ENCODE measurements around the gene LRBA.

DNA sequence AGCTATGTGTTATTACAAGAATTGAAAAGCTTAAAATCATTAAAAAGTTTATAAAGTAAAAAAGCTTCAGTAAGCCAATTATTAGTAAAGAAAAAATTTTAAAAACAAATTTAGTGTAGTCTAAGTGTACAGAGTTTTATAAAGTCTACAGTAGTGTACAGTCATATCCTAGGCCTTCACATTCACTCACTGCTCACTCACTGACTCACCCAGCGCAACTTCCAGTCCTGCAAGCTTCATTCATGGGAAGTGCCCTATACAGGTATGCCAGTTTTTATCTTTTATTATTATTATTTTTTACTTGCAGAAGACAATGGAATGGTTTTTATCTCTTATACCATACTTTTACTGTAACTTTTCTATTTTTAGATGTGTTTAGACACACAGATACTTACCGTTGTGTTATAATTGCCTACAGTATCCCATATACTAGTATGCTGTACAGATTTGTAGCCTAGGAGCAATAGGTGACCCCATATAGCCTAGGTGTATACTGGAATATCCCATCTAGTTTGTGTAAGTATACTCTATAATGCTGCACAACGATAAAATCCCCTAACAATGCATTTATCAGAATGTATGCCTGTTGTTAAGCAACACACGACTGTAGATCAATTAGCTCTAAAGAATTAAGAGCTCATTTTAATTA, 706.1 kb downstream of the LRBA start:
- TF ChIP-seq CTCF (IDR thresholded peaks at IDR 0.05; ENCODE audit: low read length) (no peak), EZH2 (IDR thresholded peaks at IDR 0.05; ENCODE audit: borderline replicate concordance, low read length) (no peak)

All from OCI-LY1 (cell line).